GM23248 (cell line): ENCODE data around the gene CELF1.

Source experiments
- EZH2 ChIP-seq: fragments of 200-600 bp; sonication (generic); IDR thresholded peaks from 2 replicates; pipeline ENCODE4 v1.6.1; 2018; ENCODE audit warnings: antibody characterized with exemption, mild to moderate bottlenecking; ENCODE audit not compliant: insufficient read depth, poor library complexity, severe bottlenecking
- EZH2phosphoT487 ChIP-seq: fragments of 200-600 bp; sonication (generic); IDR thresholded peaks from 2 replicates; pipeline ENCODE4 v1.6.1; 2018; ENCODE audit warnings: antibody characterized with exemption, moderate library complexity, mild to moderate bottlenecking, low read depth; ENCODE audit not compliant: insufficient read depth

DNA sequence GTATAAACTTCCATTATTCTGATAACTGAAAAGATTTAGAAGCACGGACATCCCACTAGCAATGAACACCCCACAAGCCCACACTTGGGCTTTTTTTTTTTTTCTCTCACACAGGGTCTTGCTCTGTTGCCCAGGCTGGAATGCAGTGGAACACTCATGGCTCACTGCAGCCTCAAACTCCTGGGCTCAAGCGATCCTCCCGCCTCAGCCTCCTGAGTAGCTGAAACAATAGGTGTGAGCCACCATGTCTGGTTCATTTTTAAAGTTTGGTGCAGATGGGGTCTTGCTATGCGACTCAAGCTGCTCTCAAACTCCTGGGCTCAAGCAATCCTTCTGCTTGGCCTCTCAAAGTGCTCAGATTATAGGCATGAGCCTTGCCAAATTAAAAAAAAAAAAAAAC, 107.1 kb downstream of the CELF1 start:
- TF ChIP-seq EZH2 (no peak), EZH2phosphoT487 (no peak)
